Germinal center (tissue), 1 donor: ENCODE data around the gene GALNTL6.
A peak's percentile ranks its signal among the peaks of the same experiment; 100 is the strongest.

Experiments
- DNase-seq: peaks from one replicate; pipeline ENCODE4 v3.0.0; 2012; ENCODE audit warnings: mixed read lengths, low spot score

GALNTL6 gene

DNA sequence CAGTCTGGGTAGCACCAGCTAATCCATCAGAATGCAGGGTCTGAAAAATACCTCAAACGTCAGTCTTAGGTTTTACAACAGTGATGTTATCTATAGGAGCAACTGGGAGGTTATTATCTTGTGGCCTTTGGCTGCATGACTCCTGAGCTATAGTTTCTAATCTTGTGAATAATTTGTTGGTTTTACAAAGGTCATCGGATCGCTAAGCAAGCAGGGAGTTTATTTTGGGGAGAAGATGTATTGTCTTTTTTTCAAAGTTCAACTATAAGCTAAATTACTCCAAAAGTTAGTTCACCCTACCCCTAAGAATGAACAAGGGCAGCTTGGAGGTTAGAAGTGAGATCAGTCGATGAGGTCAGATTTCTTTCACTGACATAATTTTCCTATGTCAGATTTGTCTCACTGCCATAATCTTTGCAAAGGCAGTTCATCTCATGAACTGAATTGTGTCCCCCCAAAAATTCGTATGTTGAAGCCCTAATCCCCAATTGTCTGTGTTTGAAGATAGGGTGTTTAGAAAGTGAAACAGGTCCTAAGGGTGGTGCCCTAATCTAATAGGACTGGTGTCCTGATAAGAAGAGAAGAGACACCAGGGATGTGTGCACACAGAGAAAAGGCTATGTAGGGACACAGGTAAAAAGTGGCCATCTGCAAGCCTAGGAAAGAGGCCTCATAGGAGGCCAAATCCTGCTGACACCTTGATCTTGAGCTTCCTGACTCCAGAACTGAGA lies 1179.6 kb downstream of the GALNTL6 start:
- DNase-seq: no peak

DNA sequence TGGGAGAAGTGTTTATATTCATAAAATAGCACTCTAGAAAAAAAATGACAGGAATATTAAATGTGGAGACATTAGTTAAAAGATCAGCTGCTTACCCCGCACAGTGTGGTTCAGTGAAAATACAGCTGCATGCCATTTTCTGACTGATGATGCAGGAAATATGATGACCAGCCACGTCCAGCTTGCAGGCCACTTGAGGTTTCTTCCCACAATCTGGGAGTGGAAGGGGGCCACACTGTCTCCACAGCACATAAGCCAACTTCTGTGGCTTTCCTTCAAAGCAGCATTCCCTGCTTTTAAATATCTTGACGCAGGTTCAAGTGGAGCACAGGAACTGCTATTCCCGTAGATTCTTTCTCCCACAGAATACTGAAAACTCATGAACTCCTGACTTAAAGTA lies 1182.0 kb downstream of the GALNTL6 start:
- DNase-seq: no peak

DNA sequence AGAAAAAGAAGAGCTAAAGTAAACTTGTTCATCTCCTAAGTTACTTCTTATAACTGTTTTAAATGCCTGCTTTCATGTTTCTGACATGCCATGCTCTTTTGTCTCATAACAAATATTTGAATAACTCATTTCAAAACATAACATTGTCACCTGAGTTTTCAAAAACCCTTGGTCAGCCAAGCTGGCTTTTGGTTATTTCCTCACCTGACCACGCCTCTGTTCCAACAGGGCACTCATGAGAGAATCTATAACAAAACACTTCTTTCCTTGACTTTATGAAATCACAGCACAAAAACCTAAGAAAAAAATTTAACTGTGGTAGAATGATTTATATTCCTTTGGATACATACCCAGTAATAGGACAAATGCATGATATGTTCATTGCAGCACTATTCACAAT lies 1182.5 kb downstream of the GALNTL6 start:
- DNase-seq: no peak

DNA sequence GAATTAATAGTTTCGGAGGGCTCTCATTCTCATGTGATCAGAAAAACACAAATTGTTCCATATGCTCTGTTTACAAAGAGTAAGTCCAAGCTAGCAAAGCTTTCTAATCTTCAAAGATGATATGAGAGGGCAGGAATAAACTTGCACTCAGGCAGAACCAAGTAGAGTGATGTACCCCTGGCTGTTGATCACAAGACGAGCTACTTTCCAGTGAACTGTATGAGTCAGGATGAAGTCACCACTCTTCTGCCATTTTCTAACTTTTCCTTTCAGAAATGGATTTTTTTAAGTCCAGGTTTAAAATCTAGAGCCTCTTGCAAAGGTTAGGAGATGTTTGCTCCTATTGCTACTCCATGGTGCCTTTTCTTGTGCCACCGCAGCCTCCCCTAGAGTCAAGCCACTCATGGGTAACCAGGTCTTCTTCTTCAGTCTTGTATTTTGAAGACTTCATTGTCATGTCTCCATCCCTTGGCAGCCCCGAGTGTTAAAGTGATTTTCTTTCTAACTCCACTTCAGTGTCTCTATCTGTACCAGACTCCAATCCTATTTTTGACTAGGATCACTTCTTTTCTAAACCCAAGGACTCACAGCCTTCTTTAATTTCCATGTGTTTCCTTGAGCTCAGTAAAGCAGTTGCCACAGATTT lies 1183.5 kb downstream of the GALNTL6 start:
- no peak for DNase-seq

GRCh38 chr4:172997217-172997609 lies 1184.0 kb downstream of the GALNTL6 start:
- no peak for DNase-seq

DNA sequence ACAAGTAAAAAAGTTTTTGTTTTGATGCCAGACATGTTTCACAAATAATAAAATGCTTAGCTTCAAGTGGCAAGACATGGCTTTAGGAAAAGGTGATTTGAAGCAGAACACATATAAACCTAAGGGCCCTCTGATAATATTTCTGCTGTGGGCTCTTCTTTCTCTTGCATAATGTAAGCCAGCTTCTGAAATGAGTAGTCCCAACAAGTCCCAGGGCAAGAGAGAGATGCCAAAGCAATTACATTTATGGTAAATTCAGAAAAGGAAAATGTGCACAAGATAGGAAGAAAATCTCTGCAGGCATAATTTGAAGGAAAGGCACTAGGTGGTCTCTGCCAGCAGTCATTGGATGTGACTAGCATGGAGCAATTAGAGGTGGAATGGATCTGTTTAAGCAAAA lies 1184.7 kb downstream of the GALNTL6 start:
- no peak for DNase-seq

GRCh38 chr4:172998527-172999469 lies 1185.6 kb downstream of the GALNTL6 start:
- DNase-seq: no peak

- DNase-seq: no peak
Observed at GRCh38 chr4:173001571-173001970, 1188.4 kb downstream of the GALNTL6 start.

DNA sequence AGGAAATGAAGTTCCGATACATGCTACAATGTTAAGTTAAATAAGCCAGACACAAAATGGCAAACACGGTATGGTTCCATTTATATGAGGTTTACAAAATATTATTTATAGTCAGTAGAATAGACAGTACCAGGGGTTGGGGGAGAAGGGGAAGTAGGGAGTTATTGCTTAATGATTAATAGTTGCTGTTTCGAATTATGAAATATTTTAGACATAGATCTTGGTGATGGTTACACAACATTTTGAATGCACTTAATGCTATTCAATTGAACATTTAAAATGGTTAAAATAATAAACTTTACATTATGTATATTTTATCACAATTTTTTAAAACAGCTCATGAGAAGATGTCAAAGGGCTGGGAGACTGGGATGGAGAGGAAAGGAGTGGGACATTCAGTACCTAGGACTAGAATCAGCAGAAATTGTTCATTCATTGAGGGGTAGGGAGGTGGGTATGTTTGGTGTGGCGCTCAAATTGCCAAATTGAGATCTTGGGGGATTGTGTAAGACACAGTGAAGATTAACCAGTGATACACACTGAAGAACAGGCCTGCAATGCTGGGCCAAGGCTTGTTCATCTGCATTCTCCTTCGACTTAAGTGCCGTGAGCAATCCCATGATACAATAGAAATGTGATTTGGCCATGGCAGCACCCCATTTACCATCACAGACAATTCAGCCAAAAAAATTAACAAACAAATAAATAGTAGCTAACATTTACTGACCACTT lies 1189.8 kb downstream of the GALNTL6 start:
- DNase-seq: no peak

GRCh38 chr4:173005912-173006633 lies 1192.9 kb downstream of the GALNTL6 start:
- DNase-seq: no peak

GRCh38 chr4:173008436-173008835 lies 1195.2 kb downstream of the GALNTL6 start:
- no peak for DNase-seq

- no peak for DNase-seq
Observed at GRCh38 chr4:173009129-173009823, 1196.1 kb downstream of the GALNTL6 start.

DNA sequence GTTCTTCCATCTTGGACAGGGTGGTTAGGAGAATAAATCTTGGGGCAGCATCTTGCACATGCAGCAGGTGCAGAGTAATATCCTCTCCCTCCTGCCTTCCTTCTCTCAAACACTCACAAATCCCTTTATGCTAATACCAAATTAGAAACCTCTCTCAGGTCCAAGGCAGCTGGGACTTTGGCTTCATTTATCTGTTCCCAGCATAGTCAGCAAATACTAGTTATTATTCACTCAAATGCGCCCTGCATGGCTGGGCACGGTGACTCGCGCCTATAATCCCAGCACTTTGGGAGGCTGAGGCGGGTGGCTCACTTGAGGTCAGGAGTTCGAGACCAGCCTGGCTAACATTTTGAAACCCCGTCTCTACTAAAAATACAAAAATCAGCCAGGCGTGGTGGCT lies 1199.4 kb downstream of the GALNTL6 start:
- no peak for DNase-seq

GRCh38 chr4:173013232-173013930 lies 1200.2 kb downstream of the GALNTL6 start:
- peak; percentile 53 for DNase-seq

- DNase-seq: no peak
Observed at GRCh38 chr4:173014113-173014558, 1200.9 kb downstream of the GALNTL6 start.

- no peak for DNase-seq
Observed at GRCh38 chr4:173014836-173015235, 1201.6 kb downstream of the GALNTL6 start.

DNA sequence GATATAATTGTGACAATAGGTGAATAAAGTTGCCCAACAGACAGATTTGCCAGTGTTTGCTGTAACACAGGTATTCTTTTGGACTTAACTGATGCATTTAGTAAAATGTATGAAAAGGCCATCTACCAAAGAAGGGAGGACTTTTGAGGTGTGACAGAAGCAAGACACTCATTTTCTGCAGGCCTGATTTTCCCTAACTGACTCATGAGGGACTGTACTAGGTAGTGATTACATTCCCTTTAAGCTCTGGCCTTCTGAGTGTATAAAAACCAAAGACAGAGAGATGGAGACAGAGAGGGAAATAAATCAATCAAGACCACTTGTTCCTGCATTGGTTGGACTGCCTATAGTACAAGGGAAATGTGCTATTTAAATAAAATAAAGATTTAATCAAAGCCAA lies 1204.6 kb downstream of the GALNTL6 start:
- no peak for DNase-seq

- DNase-seq: no peak
Observed at GRCh38 chr4:173018446-173018845, 1205.2 kb downstream of the GALNTL6 start.

DNA sequence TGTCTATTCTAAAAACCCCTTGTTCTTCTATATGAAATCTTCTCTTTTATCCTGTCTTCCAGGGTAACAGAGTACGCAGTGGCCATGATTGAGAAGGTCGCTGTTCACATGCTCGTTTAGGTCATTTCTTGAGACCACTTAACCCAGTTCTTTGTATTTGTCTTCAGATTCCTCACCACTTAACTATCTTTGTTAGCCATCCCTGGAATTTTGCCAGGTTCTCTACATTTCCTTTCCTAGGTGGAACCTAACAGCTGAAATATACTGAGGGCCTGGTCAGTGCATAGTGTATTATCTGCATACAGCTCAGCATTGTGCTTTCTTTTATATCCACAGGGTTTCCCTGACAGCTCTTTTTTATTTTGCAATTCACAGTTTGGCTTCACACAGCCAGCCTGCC lies 1206.5 kb downstream of the GALNTL6 start:
- no peak for DNase-seq
